GM21576 (cell line): Measurements from ENCODE around the gene KRTAP10-6.
"Not testable (repeated sequence)": the region's sequence is repeated elsewhere in the genome, so short reads cannot be mapped to it uniquely, and the experiment has no call there.

Experiments used
- ATAC-seq: cut with Tn5 transposase; IDR thresholded peaks from one replicate; pipeline ENCODE4 v1.9.1; 2021; ENCODE audit warnings: mild to moderate bottlenecking, moderate library complexity; ENCODE audit not compliant: unreplicated experiment

KRTAP10-6 gene

DNA sequence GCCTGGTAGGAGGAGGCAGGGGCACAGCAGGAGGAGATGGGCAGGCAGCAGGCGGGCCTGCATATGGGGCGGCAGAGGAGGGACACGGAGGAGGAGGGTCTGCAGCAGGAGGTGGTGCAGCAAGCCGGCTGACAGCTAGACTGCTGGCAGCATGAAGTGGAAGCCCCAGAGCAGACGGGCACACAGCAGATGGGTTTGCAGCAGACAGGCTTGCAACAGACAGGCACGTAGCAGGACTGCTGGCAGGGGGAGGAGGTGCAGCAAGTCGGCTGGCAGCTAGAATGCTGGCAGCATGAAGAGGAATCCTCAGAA, 12.5 kb downstream of the KRTAP10-6 start:
- ATAC-seq = no peak

DNA sequence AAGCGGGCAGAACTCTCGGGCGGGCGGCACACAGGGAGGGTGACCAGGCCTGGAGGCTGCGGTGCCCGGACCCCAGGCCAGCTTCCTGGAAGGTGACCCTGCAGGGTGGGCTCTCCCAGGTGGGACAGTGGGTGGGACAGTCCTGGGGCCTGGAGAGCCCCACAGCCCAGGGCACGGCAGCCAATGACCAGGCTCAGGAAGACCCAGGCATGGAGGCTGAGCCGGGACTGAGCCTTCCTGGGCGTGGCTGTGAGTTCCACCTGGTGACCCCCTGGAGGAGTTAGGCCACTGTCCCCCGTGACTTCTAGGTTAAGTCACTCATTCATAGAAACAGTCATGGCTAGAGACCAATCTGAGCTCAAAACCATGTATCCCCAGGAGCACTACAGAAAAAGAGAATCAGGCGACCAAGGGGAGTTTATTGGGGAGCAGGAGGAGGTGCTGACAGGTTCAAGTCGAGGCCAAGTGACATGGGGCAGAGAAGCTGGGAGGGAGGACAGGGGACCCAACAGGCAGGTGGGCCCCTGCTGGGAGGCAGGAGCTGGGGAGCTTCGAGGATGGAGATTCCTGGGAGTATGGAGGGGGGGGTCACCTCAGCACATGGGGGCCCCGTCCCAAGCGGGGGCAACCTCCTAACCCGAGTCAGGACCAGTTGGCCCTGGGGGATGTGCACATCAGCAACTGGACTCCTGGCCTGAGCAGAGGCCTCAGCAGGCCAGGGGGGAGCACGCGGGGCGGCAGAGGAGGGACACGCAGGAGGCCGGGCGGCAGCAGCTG, 13.1 kb downstream of the KRTAP10-6 start:
- ATAC-seq = no peak

DNA sequence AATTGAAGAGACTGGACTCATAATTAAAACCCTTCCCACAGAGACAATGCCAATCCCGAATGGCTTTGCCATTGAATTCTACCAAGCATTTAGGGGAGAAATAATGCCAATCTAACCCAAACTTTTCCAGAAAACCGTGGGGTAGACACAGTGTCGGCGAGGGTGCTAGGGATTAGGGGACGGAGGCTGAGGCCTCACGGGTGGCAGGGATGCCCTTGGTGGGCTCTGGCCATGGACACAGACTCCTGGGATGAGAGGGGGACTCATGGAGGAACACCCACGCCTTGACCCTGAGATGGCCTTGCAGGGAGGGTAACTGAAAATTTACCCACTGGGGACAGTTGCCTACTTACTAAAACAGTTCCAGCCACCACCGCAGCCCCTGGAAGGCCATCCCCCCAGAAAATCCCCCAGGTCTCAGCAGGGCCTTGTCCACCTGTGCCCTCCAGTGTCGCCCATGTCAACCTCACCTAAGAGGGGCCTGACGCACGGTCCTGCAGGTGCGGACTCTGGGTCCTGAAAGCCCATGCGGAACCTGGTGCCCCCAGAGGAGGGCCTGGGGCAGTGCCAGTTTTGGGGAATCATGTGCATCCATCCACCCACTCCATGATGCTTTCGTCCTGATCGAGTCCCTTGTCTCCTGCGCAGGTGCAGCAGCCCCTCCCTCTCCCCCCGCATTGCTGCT, 13.8 kb downstream of the KRTAP10-6 start:
- no peak for ATAC-seq

DNA sequence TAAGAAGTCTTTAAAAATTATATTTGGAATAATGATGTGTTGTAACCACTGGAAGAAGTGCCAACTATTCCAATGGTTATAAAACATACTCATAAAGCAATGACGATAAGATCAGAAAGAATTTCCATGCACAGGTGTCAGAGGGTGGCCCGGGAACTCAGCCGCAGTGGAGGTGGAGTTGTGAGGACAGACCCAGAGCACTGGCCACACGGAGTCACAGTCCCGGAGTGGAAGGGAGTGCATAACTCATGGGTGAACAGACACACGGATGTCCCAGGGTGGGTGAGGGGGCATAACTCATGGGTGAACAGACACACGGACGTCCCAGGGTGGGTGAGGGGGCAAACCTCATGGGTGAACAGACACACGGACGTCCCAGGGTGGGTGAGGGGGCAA, 16.3 kb downstream of the KRTAP10-6 start:
- ATAC-seq = no peak

DNA sequence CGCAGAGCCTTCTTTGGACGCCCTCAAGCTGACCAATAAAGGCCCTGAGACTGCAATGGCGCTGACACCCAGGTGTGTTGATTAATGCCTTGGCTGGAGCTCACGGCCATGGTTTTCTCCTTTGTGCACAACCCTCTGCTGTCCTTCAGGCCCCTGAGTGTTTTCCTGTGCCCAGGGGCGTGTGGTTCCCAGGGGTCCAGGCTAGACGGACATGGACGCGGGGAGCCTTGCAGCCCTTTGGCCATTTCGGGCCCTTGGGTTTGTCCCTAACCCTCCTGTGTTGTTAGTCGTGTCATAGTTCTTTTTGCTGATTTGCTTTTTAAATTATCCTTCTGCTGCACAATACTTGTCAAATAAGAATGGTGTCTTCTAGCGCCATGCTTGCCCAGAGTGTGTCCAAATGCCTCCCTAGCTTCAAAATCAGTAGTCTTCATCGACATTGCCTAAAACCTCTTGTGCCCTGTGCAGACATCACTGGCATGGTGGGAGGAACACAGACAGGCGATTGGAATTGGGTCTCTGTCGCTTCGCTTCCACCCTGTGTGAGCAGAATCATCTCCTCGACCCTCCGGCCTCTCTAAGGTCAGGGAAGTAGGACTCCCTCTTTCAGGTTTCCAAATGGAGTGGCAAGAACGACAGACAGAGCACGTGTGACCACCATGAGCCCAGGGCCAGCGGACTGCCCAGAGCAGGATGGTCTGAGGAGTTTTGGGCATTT, 16.8 kb downstream of the KRTAP10-6 start:
- ATAC-seq = no peak

DNA sequence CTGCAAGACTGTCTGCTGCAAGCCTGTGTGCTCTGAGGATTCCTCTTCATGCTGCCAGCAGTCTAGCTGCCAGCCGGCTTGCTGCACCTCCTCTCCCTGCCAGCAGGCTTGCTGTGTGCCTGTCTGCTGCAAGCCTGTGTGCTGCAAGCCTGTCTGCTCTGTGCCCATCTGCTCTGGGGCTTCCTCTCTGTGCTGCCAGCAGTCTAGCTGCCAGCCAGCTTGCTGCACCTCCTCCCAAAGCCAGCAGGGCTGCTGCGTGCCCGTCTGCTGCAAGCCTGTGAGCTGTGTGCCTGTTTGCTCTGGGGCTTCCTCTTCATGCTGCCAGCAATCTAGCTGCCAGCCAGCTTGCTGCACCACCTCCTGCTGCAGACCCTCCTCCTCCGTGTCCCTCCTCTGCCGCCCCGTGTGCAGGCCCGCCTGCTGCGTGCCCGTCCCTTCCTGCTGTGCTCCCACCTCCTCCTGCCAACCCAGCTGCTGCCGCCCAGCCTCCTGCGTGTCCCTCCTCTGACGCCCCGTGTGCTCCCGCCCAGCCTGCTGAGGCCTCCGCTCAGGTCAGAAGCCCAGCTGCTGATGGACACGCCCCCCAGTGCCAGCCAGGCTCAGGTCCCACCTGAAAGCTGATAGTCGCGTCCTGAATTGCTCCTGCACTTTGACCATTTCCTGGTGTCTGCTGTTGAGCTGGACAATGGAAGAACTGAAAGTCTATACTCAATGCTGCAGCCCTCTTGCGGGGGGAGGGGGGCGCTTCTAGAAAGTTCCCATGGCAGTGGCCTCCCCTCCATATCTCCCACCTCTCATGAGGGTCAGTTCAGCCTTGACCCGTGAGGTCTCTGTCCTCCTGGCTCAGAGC, 17.6 kb downstream of the KRTAP10-6 start:
- ATAC-seq = no peak

DNA sequence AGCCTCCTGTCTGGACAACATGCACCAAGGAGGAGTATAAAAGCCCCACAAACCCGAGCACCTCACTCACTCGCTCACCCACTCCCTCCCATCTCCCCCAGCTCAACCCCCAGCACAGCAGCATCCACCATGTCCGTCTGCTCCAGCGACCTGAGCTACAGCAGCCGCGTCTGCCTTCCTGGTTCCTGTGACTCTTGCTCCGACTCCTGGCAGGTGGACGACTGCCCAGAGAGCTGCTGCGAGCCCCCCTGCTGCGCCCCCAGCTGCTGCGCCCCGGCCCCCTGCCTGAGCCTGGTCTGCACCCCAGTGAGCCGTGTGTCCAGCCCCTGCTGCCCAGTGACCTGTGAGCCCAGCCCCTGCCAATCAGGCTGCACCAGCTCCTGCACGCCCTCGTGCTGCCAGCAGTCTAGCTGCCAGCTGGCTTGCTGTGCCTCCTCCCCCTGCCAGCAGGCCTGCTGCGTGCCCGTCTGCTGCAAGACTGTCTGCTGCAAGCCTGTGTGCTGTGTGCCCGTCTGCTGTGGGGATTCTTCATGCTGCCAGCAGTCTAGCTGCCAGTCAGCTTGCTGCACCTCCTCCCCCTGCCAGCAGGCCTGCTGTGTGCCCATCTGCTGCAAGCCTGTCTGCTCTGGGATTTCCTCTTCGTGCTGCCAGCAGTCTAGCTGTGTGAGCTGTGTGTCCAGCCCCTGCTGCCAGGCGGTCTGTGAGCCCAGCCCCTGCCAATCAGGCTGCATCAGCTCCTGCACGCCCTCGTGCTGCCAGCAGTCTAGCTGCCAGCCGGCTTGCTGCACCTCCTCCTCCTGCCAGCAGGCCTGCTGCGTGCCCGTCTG, 18.5 kb downstream of the KRTAP10-6 start, which contains the start of gene KRTAP10-4:
KRTAP10-4 (plus strand) TSS at position 100 of the 827 bp plus-strand sequence; CDS start at position 130, 30 bp downstream.
- ATAC-seq = not testable (repeated sequence)

DNA sequence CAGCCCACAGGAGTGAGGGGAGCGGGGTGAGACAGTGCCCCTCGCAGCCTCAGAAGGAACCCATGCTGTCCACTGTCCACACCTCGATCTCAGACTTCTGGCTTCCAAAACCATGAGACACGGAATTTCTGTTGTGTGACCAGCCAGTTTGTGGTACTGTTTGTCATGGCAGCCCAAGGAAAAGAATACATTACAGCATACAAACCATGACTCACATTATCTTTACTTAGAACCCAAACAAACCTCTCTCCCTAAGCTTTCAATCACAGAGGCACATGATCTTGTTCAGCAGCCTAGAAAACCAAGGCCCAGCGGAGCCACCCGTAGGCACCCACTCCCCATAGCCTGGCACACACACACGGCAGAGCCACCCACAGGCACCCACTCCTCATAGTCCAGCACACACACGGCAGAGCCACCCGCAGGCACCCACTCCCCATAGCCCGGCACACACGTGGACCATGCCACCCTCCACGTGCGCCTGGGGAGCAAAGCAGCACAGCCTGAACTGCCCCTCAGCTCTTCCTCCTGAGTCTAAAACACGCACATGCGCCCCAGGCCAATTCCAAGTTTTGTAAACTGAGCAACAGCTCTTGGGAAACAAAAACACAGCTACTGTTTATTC, 19.2 kb downstream of the KRTAP10-6 start:
- ATAC-seq = no peak

DNA sequence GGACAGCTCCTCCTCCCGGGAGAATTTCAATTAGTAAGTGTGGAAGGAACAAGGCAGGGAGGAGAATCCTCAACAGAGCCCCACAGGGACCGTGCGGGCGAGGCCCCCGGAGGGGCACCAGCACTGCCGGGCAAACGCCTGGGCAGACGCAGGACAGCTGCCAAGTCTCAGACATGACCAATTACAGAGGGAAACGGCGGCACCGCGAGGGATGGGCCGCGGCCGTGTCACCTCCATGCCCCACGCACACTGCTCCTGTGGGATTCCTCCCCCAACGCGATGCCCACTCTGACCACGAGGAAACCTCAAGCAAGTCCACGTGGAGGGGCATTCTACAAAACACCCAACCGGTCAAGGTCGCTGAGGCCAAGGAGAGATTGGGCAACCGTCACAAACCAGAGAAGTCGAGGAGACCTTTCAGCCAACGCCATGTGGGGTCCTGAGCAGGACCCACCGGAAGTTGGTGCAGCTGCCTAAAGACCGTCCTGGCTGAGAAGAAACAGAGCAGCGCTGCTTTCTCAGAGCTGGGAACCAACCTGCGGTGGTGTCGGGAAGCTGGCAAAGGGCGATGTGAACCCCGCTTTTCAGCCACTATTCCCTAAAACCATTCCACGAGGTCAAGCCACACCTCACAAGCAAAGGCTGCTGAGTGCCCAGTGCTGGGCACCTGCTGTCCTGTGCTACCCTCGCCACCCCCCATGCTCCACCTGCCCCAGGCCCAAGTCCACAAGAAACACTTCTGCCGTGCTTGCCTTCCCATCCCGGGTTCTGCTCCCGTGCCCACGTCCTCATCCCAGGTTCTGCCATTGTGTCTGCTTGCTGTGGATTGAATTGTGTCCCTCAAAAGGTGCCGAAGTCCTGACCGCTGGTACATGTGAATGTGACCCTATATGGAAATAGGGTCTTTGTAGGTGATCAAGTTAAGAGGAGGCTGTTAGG, 20.2 kb downstream of the KRTAP10-6 start:
- no peak for ATAC-seq

DNA sequence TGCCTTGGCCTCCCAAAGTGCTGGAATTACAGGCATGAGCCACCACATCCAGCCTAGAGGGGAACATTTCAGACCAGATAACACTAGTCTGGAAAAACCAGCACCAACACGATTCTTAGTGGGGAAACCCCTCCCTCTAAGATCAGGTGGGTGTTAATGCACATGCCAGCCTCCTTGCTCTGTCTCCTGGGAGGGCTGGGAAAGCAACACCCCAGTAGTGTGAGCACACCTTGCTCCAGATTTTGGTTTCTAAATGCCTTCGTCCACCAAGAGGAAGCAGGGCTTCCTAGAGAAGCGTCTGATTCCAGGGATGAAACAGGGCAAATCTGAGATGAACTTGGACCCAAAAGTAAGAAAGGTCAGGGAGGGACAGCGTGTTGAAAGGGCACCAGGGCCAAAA, 21.0 kb downstream of the KRTAP10-6 start:
- no peak for ATAC-seq

DNA sequence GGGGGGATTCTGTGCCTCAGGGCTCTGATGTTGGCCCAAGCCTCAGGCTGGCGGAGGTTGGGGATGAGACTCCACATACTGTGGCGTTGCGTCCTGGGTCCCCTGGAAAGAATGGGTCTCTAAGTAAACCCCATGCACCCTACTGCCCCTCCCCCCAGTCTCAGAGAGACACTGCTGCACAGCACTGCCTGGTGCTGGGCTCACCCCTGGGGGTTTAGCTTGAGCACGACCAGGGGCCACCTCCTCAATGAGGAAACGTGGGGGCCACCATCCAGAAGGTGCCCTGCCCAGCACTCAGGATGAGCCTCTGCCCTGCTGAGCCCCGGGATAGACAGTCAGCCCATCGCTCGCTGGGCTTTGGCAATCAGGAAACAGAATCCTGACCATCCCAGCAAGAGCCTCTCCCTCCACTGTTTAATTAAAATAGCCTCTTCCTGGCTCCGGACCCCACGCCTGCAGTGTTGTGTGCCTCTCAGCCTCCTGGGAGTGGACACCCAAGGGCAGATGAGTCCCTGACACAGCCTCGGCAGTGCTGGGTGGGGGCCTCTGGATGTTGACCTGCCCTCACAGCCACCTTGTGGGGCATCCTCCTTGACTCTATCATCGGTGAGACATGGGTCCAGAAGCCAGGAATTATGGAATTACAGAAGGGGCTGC, 22.3 kb downstream of the KRTAP10-6 start:
- ATAC-seq = no peak

DNA sequence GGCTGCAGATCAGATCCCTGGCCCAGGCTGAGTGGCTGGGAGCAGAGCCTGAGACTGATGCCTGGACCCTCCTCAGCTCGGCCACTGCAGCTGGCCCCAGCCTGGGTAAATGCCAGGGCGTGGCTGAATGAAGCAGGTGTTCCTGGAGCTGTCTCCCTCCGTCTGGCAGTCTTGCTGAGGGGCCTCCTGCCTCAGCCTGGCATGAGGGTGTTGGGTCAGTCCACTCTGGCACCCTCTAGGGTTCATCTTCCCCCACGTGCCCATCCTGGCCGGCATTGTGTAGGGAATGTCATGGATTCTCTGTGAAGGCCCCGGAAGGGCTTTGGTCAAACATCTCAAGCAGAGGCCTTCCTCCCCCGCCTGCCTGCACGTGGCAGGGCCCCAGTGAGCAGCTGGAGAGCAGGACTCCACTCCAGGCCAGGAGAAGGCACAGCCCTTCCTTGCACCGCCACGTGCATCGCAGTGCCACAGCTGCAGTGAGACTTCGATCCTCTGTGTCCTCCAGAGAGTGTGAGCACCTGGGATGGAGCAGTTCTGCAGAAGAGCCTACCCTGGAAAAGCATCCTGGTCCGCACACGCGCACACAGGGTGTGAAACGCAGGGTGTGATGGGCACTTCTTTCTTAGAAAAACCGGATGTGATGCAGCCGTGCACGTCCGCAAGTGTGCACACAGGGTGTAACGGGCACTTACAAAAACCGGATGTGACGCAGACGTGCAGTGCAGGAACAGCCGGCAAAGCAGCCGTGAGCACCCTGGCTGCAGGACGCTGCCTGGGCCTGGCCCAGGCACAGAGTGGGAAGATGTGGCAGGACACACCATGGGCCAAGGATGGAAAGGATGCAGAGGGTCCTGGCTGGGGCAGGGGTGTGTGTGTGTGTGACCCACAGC, 23.4 kb downstream of the KRTAP10-6 start:
- no peak for ATAC-seq

DNA sequence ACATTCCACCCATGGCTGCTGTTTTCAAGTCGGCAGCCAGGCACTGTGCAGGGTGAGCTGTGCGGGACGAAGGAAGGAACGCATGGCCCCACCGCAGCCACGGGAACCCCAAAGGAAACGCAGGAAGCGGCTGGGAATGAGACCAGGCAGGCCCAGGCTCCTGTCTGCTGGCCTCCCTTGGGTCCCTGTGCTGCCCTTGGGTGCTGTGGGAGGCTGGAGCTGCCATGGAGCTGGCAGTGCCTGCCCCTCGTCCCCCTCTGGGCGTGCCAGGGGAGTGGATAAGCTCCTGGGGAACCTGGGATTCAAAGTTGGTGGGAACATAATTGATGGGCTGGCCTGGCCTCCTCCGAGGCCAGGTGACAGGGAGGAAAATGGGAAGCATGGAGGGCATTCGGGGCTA, 24.0 kb downstream of the KRTAP10-6 start:
- no peak for ATAC-seq

DNA sequence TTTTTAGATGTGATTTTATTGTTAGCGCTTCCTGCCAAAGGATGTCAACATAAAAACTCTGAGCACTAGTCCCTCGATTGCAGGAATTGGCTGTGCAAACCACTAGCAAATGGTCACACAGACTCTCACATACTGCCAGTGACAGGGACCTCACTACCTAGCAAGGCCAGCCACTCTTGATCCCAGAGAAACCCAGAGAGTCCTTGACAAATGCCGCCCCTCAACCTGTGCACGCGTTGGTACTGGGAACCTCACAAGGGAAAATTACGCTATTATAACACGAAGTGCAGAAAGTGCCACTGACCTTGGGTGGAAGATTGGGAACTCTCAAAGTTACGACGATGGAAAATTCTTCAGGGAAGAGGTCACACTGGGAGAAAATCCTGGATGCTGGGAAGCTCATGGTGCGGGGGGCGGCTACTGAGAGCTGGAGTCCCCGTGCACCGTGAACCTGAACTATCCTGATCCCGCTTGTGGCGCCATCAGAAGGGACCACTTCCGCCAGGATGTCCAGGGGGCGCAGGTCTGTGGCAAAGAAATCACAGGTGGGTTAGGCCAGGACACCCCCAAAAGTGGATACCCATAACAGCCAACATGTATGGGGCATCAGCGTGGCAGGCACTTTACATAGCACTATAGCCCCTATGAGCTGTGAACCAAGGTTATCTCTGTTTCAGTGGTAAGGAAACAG, 24.7 kb downstream of the KRTAP10-6 start:
- ATAC-seq = no peak

DNA sequence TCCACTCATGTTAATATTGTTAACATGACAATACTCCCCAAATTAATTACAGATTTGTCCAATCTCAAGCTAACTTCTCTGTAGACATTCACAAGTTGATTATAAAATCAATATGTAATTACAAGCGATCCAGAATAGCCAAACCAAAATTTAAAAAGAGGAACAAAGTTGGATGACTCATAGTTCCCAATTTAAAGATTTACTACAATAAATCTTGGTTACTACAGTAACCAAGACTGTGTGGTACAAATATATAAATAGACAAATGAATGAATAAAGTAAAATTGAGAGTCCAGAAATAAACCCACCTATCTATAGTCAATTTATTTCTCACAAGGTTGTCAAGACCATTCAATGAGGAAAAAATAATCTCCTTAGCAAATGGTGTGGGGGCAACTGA, 25.9 kb downstream of the KRTAP10-6 start:
- no peak for ATAC-seq

DNA sequence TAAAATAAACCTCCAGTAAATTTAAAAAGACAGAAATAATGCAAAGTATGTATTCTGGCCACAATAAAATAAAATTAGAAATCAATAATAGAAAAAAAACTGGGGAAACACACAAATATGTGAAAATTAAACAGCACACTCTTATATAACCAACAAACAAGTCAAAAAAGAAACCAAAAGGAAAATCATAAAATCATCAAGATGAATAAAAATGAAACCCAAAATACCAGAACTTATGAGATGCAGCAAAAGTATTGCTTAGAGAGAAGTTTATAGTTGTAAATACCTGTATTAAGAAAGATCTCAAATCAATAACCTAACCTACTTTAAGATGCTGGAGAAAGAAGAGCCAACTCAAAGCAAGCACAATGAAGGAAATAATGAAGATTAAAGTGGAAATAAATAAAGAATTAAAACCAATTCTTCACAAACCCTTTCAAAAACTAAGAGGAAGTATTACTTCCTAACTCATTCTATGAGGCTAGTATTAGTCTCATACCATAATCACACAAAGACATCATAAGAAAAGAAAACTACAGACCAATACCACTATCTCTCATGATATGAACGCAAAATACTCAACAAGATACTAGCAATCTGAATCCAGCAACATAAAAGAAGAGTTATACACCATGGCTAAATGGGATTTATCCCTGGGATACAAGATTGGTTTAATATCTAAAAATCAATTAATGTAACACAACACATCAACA, 27.3 kb downstream of the KRTAP10-6 start:
- ATAC-seq = no peak
